Activated T-cell treated with anti-CD3 and anti-CD28 coated beads for 1 hour (primary cell): Measurements from ENCODE around the gene GATAD1.
"Not testable (repeated sequence)": the region's sequence is repeated elsewhere in the genome, so short reads cannot be mapped to it uniquely, and the experiment has no call there.

Source experiments
- DNase-seq: peaks from one replicate; pipeline ENCODE4 v3.0.0-alpha.2; 2020; ENCODE audit warnings: low read depth

GATAD1 gene

GRCh38 chr7:92483624-92484023, 36.3 kb downstream of the GATAD1 start:
- not testable (repeated sequence) for DNase-seq

- not testable (repeated sequence) for DNase-seq
These were observed 36.9 kb downstream of the GATAD1 start for GRCh38 chr7:92484226-92484625.

- no peak for DNase-seq
These were observed 38.1 kb downstream of the GATAD1 start for GRCh38 chr7:92485267-92485892.

GRCh38 chr7:92485974-92486373, 38.7 kb downstream of the GATAD1 start:
- DNase-seq = no peak

GRCh38 chr7:92487804-92488203, 40.5 kb downstream of the GATAD1 start:
- no peak for DNase-seq

- DNase-seq = no peak
These were observed 42.4 kb downstream of the GATAD1 start for GRCh38 chr7:92489634-92490033.

GRCh38 chr7:92496876-92497275, 49.6 kb downstream of the GATAD1 start:
- DNase-seq = no peak

- DNase-seq = no peak
These were observed 51.3 kb downstream of the GATAD1 start for GRCh38 chr7:92498557-92498956.

GRCh38 chr7:92503767-92504166, 56.5 kb downstream of the GATAD1 start:
- no peak for DNase-seq

GRCh38 chr7:92504563-92504962, 57.3 kb downstream of the GATAD1 start:
- no peak for DNase-seq

GRCh38 chr7:92506363-92506762, 59.1 kb downstream of the GATAD1 start:
- DNase-seq = no peak

- DNase-seq = no peak
These were observed 61.7 kb downstream of the GATAD1 start for GRCh38 chr7:92508946-92509345.
